Ovary (tissue), 9 donors: ENCODE results near the gene ZSCAN22. TPM values are rescaled to one million over a fixed set of nuclear protein-coding genes. Genes with fewer than 3 reads are reported as not detected.
"Not testable (repeated sequence)": the region's sequence is repeated elsewhere in the genome, so short reads cannot be mapped to it uniquely, and the experiment has no call there.

Experiments used
- DNase-seq, 5 donors: peaks; one replicate each; pipeline ENCODE4 v3.0.0-alpha.2; 2019 to 2020
- H3K27ac ChIP-seq, 2 donors: fragments of 200-600 bp; one replicate each; pipeline versions ENCODE4 v1.5.1 to v1.8.0; 2019 to 2022
- H3K27me3 ChIP-seq: fragments of 200-600 bp; one replicate; pipeline ENCODE4 v1.8.0; 2022
- H3K36me3 ChIP-seq: fragments of 200-600 bp; sonication (generic); one replicate; pipeline ENCODE4 v1.5.1; 2019
- H3K4me1 ChIP-seq: one replicate; pipeline ENCODE4 v1.8.1; 2013; ENCODE audit warnings: mild to moderate bottlenecking, moderate library complexity; ENCODE audit not compliant: insufficient read depth
- H3K4me3 ChIP-seq: fragments of 200-600 bp; sonication (generic); one replicate; pipeline ENCODE4 v1.5.1; 2017
- H3K9me3 ChIP-seq, 2 donors: fragments of 200-600 bp in 1 of 2; sonication (generic) in 1 of 2; one replicate each; pipeline versions ENCODE4 v1.5.1 to v1.8.1; 2013 to 2019; ENCODE audit warnings: mild to moderate bottlenecking in 1 of 2, moderate library complexity in 1 of 2
- CTCF ChIP-seq, 3 donors: fragments of 450-650 bp in 2 of 3; fragments of 200-600 bp in 1 of 3; IDR thresholded peaks; one replicate each; pipeline versions ENCODE4 v1.5.1 to v1.8.0; 2016 to 2022; ENCODE audit warnings: antibody characterized with exemption in 3 of 3, mild to moderate bottlenecking in 1 of 3
- EP300 ChIP-seq: sonication (generic); formaldehyde crosslinking; IDR thresholded peaks from one replicate; pipeline ENCODE4 v1.6.1; 2017; ENCODE audit warnings: antibody characterized with exemption
- POLR2A ChIP-seq: fragments of 450-650 bp; IDR thresholded peaks from one replicate; pipeline ENCODE4 v1.6.1; 2017; ENCODE audit warnings: antibody characterized with exemption, mild to moderate bottlenecking, moderate library complexity
- WGBS, 3 donors: extraction: QIAGEN DNeasy Blood & Tissue Kit in 1 of 3; methylation state at CpG; one replicate each; pipeline versions ENCODE4 v1.1.5 to v1.1.7; 2013 to 2017; 5-methylcytosine and 5-hydroxymethylcytosine counted together
- intact Hi-C, 4 donors: fragments of 100-400 bp; cut with DNase I; formaldehyde crosslinking; loops; one replicate each; pipeline versions ENCODE4 v1.11.0 to v1.15.1; 2022 to 2023
- polyA plus RNA-seq, 2 donors: library from polyadenylated mRNA; stranded (reverse); fragments of 200-250 nt in 1 of 2; fragments of 350-450 nt in 1 of 2; fragmentation: Illumina TruSeq in 1 of 2; extraction: RNeasy Lipid Tissue Mini Kit (QIAGEN cat#74804) in 1 of 2; gene quantifications; one replicate each; pipeline ENCODE4 v1.2.3, GENCODE V29; 2013 to 2014
- total RNA-seq, 7 donors: library from RNA; depleted of rRNA in 2 of 7; stranded (reverse); fragments of >200 nt in 2 of 7; fragmentation: NEBNext Ultra II Directional in 3 of 7; extraction: Animal tissue kit (Norgen Biotek cat#: 25700) in 3 of 7; gene quantifications; one replicate each; pipeline versions ENCODE4 v1.1.0 to v1.2.4, GENCODE V29; 2016 to 2023
- donor health status: DM: no; HTN: no; CAD: no; lungs with moderate emphysema.
- donor health status: DM: no; HTN: no; CAD: no.
- donor health status: Bipolar disorder and iron deficiency.
- donor health status: DM: yes; HTN: yes; CAD: no.
- donor health status: DM: no; HTN: no; CAD: no.
- donor health status: DM: yes; HTN: yes; CAD: no.

The ZSCAN22 gene
- total and polyA plus RNA-seq, 9 donors: 1.1 to 6.1 (median 4.1) TPM

GRCh38 chr19:58310685-58311084, 16.1 kb upstream of the ZSCAN22 start:
- not testable (repeated sequence) for H3K36me3 ChIP-seq
- peak in 1 of 5 donors; percentile 52 for DNase-seq

GRCh38 chr19:58311345-58311865, 15.4 kb upstream of the ZSCAN22 start:
- H3K27me3 ChIP-seq: no peaks in the 10 kb centered on the region
- no peaks in the 10 kb centered on the region for H3K4me1 ChIP-seq
- no peaks in the 10 kb centered on the region for H3K36me3 ChIP-seq
- DNase-seq: no peak
- 93 to 95% (median 93%) methylated on average over 7 of the region's 7 CpGs for WGBS, 3 donors
- H3K4me3 ChIP-seq: no peak overlapping the region
- intact Hi-C loops: no loop called here
- H3K27ac ChIP-seq: no peak overlapping the region
- TF ChIP-seq EP300 (no peak), CTCF (IDR thresholded peaks at IDR 0.05) (no peak), POLR2A (no peak)
- no peaks in the 10 kb centered on the region for H3K9me3 ChIP-seq

More at GRCh38 chr19:58310685-58311084, 16.1 kb upstream of the ZSCAN22 start:
- intact Hi-C loops, H3K27me3 ChIP-seq, H3K4me3 ChIP-seq, H3K4me1 ChIP-seq, H3K27ac ChIP-seq, H3K9me3 ChIP-seq: not testable (repeated sequence)
- 60 to 69% (median 62%) methylated on average over 13 of the region's 13 CpGs for WGBS, 3 donors
- TF ChIP-seq CTCF (IDR thresholded peaks at IDR 0.05): peak in 1 of 3 donors; percentile 11

- TF ChIP-seq CTCF (IDR thresholded peaks at IDR 0.05) (no peak), EP300 (no peak), POLR2A (no peak)
- 93 to 97% (median 95%) methylated on average over 2 of the region's 2 CpGs for WGBS, 3 donors
- intact Hi-C loops: no loop called here
- H3K9me3 ChIP-seq: no peaks in the 10 kb centered on the region
- H3K27me3 ChIP-seq: no peaks in the 10 kb centered on the region
- no peak overlapping the region for H3K4me3 ChIP-seq
- H3K36me3 ChIP-seq: no peaks in the 10 kb centered on the region
- no peak overlapping the region for H3K27ac ChIP-seq
- H3K4me1 ChIP-seq: no peaks in the 10 kb centered on the region
- DNase-seq: no peak
These were observed 11.2 kb upstream of the ZSCAN22 start for GRCh38 chr19:58315580-58315979.

- intact Hi-C loops: no loop called here
- Histone ChIP-seq H3K27ac (no peak overlapping the region), H3K4me3 (no peak overlapping the region), H3K36me3 (no peaks in the 10 kb centered on the region), H3K27me3 (no peaks in the 10 kb centered on the region), H3K4me1 (no peaks in the 10 kb centered on the region), H3K9me3 (no peaks in the 10 kb centered on the region)
- WGBS, 3 donors: 50 to 57% (median 51%) methylated on average over 7 of the region's 7 CpGs
- no peak for DNase-seq
- no peak for TF ChIP-seq EP300
- TF ChIP-seq POLR2A: no peak
- TF ChIP-seq CTCF (IDR thresholded peaks at IDR 0.05): no peak
These were observed 9.2 kb upstream of the ZSCAN22 start for GRCh38 chr19:58317476-58318072.
